Stimulated activated CD4-positive, alpha-beta T cell treated with anti-CD3 and anti-CD28 coated beads, TNF-alpha, amount 100 ng/mL, for 48 hours (primary cell): Measurements from ENCODE around the gene TRIM25.
"Not testable (repeated sequence)": the region's sequence is repeated elsewhere in the genome, so short reads cannot be mapped to it uniquely, and the experiment has no call there.

Experiments
- DNase-seq, 3 donors: peaks; one replicate each; pipeline ENCODE4 v3.0.0-alpha.2; 2020; ENCODE audit warnings: low read depth in 3 of 3

TRIM25 gene, protein sequence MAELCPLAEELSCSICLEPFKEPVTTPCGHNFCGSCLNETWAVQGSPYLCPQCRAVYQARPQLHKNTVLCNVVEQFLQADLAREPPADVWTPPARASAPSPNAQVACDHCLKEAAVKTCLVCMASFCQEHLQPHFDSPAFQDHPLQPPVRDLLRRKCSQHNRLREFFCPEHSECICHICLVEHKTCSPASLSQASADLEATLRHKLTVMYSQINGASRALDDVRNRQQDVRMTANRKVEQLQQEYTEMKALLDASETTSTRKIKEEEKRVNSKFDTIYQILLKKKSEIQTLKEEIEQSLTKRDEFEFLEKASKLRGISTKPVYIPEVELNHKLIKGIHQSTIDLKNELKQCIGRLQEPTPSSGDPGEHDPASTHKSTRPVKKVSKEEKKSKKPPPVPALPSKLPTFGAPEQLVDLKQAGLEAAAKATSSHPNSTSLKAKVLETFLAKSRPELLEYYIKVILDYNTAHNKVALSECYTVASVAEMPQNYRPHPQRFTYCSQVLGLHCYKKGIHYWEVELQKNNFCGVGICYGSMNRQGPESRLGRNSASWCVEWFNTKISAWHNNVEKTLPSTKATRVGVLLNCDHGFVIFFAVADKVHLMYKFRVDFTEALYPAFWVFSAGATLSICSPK

GRCh38 chr17:56913867-56914580 is at the start of gene TRIM25:
TSS of gene TRIM25 (minus strand) at chr17:56914049. CDS start at chr17:56913988, 61 bp downstream.
- peak; percentile 82 to 89 (median 86) for DNase-seq

DNA sequence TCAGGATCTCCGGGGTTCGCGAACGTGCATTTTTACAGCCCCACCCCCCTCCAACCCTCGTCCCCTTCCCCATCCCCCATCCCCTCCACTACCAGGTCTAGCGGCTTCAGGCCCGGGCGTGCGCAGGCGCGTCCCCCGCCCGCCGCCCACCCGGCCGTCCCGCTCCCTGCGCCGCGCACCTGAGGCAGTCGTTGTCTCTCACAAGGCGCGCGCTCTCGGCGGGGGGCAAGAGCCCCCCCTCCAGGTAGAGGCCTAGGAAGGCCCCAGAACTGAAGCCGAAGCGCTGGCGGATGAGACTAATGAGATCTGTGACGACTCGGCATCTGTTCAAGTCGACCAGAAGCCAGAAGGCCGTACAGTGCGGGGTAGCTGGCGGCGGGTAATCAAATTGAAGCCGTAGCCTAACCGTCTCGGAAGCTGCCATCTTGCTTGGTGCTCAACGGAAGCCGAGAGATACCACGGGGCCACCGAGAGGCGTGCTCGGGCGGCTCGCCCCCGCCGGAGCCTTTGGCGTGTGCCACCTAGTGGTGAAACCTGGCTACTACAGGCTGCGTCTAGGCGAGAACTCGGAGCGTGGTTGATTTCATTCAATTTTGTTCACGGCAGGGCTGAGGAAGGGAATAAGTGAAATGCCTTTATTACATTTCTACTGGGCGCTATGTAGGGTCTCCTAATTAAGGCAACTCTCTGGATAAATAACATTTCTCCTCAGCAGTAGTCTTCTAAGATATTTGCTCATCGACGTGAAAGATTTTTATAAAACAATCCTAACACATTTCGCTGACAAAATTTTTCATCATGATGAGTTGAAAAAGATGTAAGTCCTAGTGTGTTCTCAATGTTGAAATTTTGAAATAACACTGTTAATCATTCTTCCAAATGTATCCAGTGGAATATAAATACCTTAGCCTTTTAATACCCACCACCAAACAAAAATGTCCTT is 47.0 kb upstream of the TRIM25 start, which contains the start of gene COIL:
Gene COIL, minus strand, starts transcription at position 455 of the 943 bp plus-strand sequence. Its CDS starts 31 bp downstream, at position 424.
- peak; percentile 88 to 95 (median 93) for DNase-seq

- DNase-seq: no peak
These were observed 43.1 kb upstream of the TRIM25 start for GRCh38 chr17:56956992-56957391.

DNA sequence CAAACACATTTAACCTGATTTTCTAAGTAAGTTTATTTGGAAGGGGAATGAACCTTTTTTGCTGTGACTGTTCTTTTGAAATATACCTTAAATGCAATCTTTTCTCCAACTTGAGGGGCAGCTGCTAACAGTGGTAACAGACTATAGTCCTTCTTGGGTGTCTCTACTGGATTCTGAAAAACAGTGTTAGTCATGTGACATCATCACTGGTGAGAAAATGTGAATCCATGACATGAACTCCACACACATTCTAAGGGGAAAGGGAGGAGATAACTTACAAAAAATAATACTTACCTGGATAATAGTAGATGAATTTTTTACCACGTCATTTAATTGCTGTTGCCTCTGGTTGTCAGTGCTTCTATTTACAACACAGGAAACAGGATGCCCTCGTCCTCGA is 35.7 kb upstream of the TRIM25 start:
- no peak for DNase-seq

DNA sequence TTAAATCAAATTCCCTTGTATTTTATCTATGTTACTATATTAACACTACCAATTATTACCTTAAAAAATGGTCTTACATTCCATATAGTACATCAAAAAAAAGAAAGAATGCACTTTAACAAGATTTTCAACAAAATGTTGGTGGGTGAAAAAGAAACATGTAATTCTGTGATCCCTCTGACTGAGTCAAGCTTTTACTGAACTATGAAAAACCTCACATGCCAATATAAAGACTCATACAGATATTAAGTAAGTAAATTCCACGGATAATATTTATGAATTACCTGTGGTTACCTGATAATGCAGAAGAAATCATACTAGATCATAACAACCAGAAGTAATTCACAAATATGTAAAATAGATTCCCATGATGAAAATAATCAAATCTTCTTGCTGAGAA is 34.6 kb upstream of the TRIM25 start:
- DNase-seq: no peak

DNA sequence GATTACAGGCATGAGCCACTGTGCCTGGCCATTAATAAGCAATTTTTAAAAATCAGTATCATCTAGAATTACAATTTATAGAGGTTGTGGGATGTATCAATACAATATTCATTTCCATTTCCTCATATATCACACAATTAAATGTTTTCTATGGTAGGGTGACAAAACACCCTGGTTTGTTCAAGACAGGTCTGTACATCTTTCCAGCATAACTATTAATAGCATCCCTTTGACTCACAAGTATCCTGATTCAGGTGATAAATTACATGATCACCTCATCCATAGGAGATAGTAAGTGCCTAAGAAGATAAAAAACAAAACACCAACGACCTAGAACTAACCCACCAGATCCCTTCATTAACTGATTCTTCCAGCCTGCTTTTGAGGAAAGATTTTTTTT is 33.9 kb upstream of the TRIM25 start:
- DNase-seq: no peak

DNA sequence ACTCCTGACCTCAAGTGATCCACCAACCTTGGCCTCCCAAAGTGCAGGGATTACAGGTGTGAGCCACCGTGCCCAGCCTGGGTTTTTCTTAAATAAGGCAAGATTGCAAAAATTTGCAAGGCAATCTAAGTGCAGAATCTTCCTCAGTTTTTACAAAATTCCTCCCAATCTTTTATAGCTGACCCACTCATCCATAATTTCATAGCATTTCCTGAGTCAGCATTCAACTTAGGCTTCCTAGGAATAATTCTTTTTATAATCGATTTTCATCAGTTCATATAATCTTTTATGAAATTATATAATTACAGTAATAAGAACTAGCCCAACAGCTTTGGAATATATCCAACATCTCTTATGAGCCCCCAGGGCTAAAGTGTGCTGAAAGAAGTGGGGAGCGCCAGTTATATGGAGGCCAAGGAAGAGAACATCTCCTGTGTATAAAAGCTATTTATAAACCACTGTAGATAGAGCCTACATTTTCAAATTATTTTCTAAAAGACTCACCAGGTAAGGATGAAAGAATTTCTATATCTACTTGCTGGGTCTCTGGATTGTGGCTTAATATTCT is 32.2 kb upstream of the TRIM25 start:
- DNase-seq: no peak

DNA sequence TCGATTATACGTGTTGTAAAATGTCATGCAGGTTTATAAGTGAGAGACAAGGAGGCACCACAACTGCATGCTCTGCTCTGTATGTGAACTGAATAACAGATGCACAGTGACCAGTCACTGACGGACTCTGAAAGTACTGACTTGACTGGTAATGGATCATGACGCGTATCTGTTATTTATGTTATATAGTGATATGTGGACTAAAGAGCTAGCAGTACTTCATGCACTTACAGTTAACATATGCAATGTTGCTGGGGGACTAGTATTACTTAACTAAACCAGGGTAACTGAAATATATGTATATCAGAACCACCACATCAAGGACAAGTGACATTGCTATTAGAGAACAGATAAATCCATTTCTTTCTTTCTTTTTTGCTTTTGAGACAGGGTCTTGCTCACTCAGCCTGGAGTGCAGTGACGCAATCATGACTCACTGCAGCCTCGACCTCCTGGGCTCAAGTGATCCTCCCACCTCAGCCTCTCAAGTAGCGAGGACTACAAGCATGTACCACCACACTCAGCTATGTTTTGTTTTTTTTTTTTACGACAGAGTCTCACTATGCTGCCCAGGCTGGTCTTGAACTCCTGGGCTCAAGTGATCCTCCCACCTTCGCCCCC is 29.8 kb upstream of the TRIM25 start:
- DNase-seq: no peak

GRCh38 chr17:56939869-56940484 is 26.1 kb upstream of the TRIM25 start:
- DNase-seq: no peak

- DNase-seq: not testable (repeated sequence)
These were observed 24.4 kb upstream of the TRIM25 start for GRCh38 chr17:56938206-56938605.

- no peak for DNase-seq
These were observed 23.8 kb upstream of the TRIM25 start for GRCh38 chr17:56937687-56938086.

DNA sequence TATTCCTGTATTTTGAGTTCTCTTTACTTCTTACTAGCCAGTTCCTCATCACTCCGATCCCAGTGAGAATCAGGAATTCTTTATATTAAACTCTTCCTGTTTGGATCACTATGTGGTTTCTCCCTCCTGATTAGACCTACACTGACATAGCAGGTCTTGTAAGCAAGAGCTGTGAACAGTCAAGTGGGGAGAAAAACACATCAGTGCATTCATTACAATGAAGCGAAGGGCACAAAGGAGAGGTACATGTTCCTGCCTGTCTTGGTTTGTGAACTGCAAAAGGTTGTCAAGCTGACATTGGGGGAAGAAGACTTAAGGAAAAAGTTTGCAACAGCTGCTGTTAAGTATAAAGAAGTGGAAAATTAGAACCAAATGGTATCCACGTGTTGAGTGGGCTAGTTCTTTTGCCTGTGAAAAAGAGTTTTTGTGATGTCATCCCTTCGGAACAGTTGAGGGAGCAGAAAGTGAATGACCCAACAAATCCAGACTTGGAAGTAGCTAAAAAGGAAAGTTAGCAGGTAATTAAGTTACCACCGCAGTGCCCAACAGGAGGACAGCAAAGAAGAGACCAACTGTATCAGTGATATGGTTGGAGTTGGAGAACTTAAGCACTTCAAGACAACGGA is 23.0 kb upstream of the TRIM25 start:
- DNase-seq: no peak

- no peak for DNase-seq
These were observed 21.6 kb upstream of the TRIM25 start for GRCh38 chr17:56935461-56935860.

- DNase-seq: no peak
These were observed 20.4 kb upstream of the TRIM25 start for GRCh38 chr17:56934280-56934679.

DNA sequence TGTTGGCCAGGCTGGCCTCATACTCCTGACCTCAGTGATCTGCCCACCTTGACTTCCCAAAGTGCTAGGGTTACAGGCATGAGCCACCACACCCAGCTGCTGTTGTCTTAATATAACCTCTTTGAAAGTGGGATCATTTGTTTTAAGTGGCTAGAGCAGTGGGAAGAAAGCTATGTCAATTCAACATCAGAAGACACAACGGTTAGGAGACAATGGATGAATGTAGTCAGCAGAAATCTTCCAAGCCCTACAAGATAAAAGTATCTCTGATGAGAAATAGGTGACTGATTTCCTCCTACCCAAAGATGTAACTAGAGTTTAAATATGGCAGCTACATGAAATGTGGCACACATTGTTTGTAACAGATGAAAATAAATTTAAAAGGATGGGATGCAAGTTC is 20.0 kb upstream of the TRIM25 start:
- DNase-seq: no peak

- DNase-seq: no peak
These were observed 19.4 kb upstream of the TRIM25 start for GRCh38 chr17:56933151-56933745.

DNA sequence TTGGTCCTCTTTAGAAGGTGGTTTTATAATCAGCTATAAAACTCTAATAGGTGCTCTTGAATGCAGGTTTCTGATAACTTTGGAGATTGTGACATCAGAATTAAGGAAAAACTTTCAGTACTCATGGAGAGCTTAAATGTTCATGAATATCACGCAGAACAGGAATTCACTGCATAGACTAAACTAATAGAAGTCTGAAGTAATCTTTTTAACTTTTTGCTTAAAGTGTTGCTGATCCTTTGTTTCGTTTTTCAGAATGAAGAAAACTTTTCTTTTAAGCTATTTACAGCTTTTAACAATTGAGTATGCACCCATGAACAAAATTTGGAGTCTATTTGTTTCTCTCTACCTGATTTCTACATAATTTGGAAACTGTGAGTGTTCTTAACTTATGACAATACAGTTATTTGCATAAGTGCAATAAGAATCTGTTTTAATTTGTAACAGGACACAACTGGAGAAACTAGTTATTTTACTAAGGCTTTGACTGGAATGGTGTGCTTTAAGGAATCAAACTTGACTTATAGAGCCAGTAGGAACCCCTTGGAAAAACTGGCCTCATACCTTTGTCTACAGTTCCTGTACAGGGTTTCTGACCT is 17.0 kb upstream of the TRIM25 start:
- DNase-seq: no peak

DNA sequence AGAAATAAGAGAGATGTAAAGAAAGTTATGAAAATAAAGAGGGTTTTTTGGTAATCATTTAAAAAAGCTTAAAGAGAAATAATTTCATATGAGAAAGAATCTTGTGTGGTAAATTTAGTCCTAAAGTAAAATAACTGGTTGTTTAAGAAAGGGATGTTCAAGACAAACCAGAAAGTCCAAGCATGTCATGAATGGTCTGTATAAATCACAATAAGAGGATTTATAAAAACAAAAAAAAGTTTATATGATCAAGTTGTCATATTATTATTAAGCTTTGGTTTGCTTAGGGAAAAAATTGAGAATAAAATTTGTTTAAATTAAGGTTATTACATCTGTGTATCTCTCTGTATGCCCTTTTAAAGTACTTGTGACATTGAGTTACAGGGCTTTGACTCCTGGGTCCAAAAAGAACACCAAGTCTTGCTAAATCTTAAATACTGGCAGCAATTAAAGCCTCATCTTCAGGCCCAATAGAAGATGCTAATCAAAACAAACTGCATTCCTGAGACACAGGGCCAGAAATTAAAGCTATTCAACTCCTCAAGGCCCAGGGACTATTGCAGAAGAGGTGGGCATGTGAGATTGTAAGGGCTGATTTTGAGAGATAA is 15.6 kb upstream of the TRIM25 start:
- no peak for DNase-seq
